ENCODE results near the gene AGPAT3.

DNA sequence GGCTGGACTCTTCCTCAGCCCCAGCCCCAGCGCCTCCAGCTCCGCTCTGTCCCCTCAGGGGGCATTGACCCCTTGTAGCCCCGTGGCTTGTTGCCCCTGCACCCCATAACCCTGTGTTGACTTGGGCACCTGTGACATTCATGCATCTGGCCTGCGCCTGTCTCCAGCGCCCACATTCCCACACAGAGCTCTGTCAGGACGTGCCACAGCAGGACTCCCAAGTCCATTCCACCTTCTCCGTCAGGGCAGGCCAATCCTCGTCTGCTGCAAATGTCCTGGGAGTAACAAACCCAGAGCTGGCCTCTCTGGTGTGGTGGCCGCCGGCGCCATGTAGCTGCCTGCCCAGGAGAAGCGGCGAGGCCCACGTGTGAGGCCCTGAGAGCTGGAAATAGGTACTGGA is 60.6 kb downstream of the AGPAT3 start:
- TF ChIP-seq, protein P1, sequence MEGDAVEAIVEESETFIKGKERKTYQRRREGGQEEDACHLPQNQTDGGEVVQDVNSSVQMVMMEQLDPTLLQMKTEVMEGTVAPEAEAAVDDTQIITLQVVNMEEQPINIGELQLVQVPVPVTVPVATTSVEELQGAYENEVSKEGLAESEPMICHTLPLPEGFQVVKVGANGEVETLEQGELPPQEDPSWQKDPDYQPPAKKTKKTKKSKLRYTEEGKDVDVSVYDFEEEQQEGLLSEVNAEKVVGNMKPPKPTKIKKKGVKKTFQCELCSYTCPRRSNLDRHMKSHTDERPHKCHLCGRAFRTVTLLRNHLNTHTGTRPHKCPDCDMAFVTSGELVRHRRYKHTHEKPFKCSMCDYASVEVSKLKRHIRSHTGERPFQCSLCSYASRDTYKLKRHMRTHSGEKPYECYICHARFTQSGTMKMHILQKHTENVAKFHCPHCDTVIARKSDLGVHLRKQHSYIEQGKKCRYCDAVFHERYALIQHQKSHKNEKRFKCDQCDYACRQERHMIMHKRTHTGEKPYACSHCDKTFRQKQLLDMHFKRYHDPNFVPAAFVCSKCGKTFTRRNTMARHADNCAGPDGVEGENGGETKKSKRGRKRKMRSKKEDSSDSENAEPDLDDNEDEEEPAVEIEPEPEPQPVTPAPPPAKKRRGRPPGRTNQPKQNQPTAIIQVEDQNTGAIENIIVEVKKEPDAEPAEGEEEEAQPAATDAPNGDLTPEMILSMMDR (IDR thresholded peaks at IDR 0.05), result no peak
- TF ChIP-seq ZFX (IDR thresholded peaks at IDR 0.05; ENCODE audit: borderline replicate concordance), result no peak
